ENCODE data around the gene CUL7.
"Not testable (repeated sequence)": the region's sequence is repeated elsewhere in the genome, so short reads cannot be mapped to it uniquely, and the experiment has no call there.

The CUL7 gene

GRCh38 chr6:43013843-43014433 lies 39.7 kb downstream of the CUL7 start, which contains the start of the genes KLHDC3 and MEA1:
Gene KLHDC3, plus strand, starts transcription at chr6:43014249. Its CDS starts 2,944 bp downstream, at chr6:43017193.
Gene MEA1, minus strand, starts transcription at chr6:43013946. Its CDS starts 133 bp downstream, at chr6:43013813.
- peak; percentile 99 for DNase-seq

GRCh38 chr6:43013097-43013842 lies 40.4 kb downstream of the CUL7 start:
- no peak for DNase-seq

DNA sequence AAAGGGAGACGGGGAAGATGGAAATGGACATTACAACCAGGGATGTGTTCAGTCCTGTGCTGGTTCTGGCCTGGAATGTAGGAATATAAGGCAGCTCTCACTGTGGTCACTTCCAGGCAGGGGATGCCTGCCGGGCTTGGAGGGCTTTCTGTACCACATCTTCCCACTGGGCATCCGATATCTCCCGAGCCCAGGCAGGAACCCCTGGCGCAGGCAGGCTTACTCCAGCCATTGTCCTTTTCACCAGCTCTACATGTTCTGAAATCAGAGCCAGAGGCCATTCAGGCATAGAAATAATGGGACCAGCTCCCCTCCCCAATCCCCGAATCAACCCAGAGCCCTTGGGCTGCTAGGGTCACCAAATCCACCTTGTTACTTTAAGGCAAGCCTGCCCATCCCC lies 41.3 kb downstream of the CUL7 start:
- no peak for DNase-seq

- DNase-seq: no peak
Measured at GRCh38 chr6:43011207-43011606, 42.4 kb downstream of the CUL7 start.

DNA sequence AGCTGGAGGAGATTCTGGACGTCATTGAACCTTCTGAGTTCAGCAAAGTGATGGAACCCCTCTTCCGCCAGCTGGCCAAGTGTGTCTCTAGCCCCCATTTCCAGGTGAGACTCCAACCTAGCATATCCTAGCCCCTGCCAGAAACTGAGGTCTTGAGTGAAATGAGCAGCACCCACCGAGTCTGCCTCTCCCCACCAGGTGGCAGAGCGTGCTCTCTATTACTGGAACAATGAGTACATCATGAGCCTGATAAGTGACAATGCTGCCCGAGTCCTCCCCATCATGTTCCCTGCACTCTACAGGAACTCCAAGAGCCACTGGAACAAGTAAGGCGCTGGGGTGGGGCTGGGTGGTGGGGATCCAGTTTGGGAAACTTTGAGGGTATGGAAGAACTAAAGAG lies 44.5 kb downstream of the CUL7 start:
- no peak for DNase-seq

DNA sequence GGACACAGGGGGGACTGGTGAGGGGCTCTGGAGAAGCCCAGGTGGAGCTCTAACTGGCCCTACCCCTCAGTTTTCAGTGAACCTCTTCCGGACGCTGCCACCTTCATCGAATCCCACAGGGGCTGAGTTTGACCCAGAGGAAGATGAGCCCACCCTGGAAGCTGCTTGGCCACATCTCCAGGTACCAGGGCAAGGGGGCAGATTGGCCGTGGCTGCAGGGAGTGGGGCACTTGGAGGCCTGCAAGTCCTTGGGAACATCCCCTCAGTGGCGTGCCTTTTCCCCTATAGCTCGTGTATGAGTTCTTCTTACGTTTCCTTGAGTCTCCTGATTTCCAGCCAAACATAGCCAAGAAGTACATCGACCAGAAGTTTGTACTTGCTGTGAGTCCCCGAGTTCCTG lies 46.5 kb downstream of the CUL7 start:
- DNase-seq: no peak

DNA sequence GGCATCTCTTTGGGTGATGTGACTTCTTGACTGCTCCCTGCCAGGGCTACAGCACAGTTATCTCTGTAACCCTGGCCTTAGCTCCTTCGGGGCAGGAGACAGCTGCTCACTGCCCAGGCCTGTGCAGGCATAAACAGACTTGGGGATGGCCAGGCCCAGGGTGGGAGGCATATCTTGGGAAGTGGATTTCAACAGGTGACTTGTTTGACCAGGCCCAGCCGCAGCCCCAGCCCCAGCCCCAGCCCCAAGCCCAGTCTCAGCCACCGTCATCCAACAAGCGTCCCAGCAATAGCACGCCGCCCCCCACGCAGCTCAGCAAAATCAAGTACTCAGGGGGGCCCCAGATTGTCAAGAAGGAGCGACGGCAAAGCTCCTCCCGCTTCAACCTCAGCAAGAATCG lies 47.4 kb downstream of the CUL7 start:
- DNase-seq: no peak

GRCh38 chr6:43005844-43006243 lies 47.8 kb downstream of the CUL7 start:
- no peak for DNase-seq

DNA sequence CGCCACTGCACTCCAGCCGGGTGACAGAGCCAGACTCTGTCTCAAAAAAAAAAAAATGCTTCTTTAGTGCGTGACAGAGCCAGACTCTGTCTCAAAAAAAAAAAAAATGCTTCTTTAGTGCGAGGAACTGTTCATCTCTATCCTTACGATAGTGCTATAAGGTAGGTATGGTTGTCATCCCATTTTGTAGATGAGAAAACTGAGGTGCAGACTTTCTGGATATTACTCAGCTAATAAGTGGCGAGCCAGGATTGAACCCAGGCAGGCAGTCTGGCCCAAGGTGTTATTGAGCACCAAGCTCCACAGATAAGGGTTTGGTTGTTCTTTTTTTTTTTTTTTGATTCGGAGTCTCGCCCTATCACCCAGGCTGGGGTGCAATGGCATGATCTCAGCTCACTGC lies 51.8 kb downstream of the CUL7 start:
- no peak for DNase-seq

- DNase-seq: not testable (repeated sequence)
Measured at GRCh38 chr6:42998205-42998604, 55.4 kb downstream of the CUL7 start.

- no peak for DNase-seq
Measured at GRCh38 chr6:42996513-42996912, 57.1 kb downstream of the CUL7 start.

DNA sequence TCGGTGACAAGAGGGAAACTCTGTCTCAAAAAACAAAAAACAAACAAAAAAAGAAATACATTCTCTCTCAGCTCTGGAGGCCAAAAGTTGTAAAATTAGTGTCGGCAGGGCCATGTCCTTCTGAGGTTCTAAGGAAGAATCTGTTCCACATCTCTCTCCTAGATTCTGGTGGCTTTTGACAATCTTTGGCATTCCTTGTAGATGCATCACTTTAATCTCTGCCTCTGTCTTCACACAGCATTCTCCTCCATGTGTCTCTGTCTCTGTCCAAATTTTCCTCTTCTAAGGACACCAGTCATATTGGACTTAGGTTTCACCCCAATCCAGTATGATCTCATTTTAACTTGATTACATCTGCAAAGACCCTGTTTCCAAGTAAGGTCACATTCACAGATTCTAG lies 60.2 kb downstream of the CUL7 start:
- DNase-seq: no peak

DNA sequence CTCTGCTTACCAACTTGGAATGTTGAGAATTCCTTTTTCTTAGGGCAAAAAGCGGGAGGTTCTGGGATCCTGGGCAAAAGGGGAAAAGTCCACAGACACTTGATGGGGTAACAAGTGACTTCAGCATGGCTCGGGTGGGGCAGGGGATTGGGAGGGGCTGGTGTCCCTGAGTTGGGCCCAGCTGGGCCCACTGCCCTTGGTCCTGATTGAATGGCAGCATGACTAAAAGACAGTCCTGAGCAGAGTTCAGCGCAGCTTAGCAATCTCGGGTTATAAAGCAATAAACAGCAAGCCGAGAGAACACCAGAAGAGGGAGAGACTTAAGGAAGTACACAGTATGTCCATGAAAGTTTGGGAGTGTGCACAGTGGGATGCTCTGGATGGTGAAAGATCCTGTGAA lies 63.7 kb downstream of the CUL7 start:
- DNase-seq: no peak

- DNase-seq: no peak
Measured at GRCh38 chr6:42988486-42989020, 65.1 kb downstream of the CUL7 start.

All from cerebellar nuclear complex (tissue), 1 donor.